ENCODE results near the gene SPECC1.

Gene SPECC1

DNA sequence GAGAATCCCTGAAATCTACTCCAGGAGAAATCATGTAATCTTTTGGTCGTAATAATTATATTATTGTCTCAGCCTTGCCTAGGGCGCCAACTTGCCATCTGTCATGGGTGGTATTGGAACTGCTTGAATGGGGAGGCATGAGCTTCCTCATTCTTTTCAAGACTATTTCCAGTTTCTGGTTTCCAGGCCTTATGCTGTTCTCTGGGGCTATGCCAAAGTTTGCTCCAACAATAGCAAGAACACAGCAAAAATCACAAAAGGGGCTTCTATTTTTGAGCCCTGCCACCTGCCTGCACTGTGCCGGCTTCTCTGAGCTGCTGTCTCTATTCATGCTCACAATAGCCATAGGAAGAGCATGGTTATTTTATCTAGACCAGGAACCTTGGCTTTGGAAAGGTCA lies 111.7 kb downstream of the SPECC1 start:
- TF ChIP-seq, protein P1, sequence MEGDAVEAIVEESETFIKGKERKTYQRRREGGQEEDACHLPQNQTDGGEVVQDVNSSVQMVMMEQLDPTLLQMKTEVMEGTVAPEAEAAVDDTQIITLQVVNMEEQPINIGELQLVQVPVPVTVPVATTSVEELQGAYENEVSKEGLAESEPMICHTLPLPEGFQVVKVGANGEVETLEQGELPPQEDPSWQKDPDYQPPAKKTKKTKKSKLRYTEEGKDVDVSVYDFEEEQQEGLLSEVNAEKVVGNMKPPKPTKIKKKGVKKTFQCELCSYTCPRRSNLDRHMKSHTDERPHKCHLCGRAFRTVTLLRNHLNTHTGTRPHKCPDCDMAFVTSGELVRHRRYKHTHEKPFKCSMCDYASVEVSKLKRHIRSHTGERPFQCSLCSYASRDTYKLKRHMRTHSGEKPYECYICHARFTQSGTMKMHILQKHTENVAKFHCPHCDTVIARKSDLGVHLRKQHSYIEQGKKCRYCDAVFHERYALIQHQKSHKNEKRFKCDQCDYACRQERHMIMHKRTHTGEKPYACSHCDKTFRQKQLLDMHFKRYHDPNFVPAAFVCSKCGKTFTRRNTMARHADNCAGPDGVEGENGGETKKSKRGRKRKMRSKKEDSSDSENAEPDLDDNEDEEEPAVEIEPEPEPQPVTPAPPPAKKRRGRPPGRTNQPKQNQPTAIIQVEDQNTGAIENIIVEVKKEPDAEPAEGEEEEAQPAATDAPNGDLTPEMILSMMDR (IDR thresholded peaks at IDR 0.05): no peak
- no peaks in the 10 kb centered on the region for H3K9me3 ChIP-seq
- no peak for DNase-seq
- peak overlapping the region in 1 of 2 donors; percentile 31 for H3K27ac ChIP-seq
- H3K36me3 ChIP-seq: peaks cover 0 to 3% (median 0%) of the 10 kb centered on the region in 3 donors
- H3K4me3 ChIP-seq: no peak overlapping the region
- peaks cover 0 to 32% (median 11%) of the 10 kb centered on the region in 4 donors for H3K4me1 ChIP-seq
- intact Hi-C loops (cut with DNase I; ENCODE audit: low total_unique reads): loop anchor here (5.0 kb wide), 1 partner anchor 106 kb away; no protein-coding TSS in a partner anchor
- H3K27me3 ChIP-seq: no peaks in the 10 kb centered on the region

DNA sequence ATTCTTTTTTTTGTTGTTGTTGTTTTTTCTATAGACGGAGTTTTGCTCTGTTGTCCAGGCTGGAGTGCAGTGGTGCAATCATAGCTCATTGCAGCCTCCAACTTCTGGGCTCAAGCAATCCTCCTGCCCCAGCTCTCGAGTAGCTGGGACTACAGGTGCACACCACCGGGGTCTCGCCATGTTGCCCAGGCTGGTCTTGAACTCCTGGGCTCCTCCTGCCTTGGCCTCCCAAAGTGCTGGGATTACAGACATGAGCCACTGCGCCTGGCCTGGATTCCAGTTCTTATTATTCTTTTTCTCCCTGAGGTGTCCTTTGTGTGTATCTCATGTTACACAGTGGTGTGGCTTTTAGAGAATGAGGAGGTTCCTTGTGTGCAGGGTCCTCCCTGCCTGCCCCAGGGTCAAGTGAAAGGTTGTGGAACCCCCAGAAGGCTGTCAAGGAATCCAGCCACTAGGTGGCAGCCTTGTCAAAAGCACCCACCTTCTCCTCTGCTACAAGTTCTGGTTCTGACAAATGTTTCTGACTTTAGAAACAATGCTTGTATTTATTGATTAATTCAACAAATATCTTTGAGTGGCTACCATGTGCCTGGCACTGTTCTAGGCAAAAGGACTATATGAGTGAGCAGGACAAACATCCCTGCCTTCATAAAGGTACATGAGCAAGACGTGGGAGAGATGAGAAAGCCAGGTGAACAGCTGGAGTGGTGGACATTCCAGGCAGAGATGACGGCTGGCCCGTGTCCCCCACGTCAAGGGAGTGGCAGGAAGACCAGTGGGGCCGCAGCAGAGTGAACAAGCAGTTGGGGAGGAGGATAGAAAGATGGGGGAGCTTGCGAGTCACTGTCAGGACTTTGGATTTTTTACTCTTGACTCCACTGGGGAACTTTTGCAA lies 112.4 kb downstream of the SPECC1 start:
- Histone ChIP-seq H3K27me3 (no peaks in the 10 kb centered on the region), H3K4me3 (peak overlapping the region in 1 of 2 donors; percentile 12), H3K9me3 (no peaks in the 10 kb centered on the region), H3K36me3 (peaks cover 0 to 3% (median 0%) of the 10 kb centered on the region in 3 donors), H3K4me1 (peaks cover 0 to 27% (median 11%) of the 10 kb centered on the region in 4 donors), H3K27ac (peak overlapping the region; percentile 20 to 31)
- intact Hi-C loops (cut with DNase I; ENCODE audit: low total_unique reads): loop anchor here (2.0 to 5.0 kb wide), 2 partner anchors 106 to 199 kb away; no protein-coding TSS in a partner anchor
- TF ChIP-seq, protein P1 (IDR thresholded peaks at IDR 0.05): peak; percentile 82 to 85
- DNase-seq: peak; percentile 58 to 72

DNA sequence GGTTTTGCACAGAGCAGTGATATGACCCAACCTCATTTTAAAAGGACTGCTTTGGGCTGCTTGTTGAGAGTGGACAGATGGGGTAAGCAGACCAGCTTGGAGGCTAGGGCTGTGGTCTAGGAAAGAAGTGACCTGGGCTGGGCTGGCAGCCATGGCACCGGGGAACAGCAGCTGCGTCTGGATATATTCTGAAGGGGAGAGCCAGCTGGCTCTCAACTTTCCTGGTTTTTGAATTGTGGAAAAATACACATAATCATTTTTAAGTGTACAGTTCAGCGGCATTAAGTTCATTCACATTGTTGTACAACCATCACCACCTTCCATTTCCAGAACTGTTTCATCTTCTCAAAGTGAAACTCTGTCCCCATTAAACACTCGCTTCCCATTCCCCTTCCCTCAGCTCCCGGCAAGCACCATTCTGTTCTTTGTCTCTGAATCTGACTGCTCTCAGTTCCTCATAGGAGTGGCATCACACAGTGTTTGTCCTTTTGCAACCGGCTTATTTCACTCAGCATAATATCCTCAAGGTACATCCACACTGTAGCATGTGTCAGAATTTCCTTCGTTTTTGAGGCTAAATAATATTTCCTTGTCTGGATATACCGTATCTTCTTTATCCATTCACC lies 113.2 kb downstream of the SPECC1 start:
- H3K27ac ChIP-seq: peak overlapping the region; percentile 14 to 20
- no peak for DNase-seq
- H3K9me3 ChIP-seq: no peaks in the 10 kb centered on the region
- intact Hi-C loops (cut with DNase I; ENCODE audit: low total_unique reads): loop anchor here (2.0 to 5.0 kb wide), 2 partner anchors 105 to 198 kb away; no protein-coding TSS in a partner anchor
- H3K27me3 ChIP-seq: no peaks in the 10 kb centered on the region
- H3K36me3 ChIP-seq: peaks cover 0 to 3% (median 0%) of the 10 kb centered on the region in 3 donors
- H3K4me3 ChIP-seq: peak overlapping the region in 1 of 2 donors; percentile 12
- H3K4me1 ChIP-seq: peaks cover 0 to 27% (median 11%) of the 10 kb centered on the region in 4 donors
- TF ChIP-seq, protein P1 (IDR thresholded peaks at IDR 0.05): no peak

DNA sequence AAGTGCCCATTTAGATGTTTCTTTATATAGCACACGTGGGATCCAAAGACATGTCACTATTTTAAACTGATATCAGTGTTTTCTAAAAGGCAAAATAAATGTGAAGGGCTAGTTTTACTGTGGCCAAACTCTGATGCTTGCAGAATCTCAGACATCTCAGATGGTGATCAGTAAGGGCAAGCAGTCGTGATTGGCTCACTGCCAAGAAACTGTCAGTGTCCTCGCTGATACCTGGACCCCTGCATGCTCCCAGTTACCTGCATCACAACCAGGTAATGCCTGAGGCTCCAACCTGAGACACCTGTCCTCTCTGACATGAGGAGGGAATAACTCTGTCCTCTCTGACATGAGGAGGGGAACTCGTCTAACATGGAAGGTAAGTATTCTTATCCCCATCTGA lies 114.0 kb downstream of the SPECC1 start:
- Histone ChIP-seq H3K36me3 (peaks cover 0 to 3% (median 0%) of the 10 kb centered on the region in 3 donors), H3K27ac (no peak overlapping the region), H3K27me3 (no peaks in the 10 kb centered on the region), H3K4me1 (peaks cover 0 to 27% (median 11%) of the 10 kb centered on the region in 4 donors), H3K4me3 (no peak overlapping the region), H3K9me3 (no peaks in the 10 kb centered on the region)
- intact Hi-C loops (cut with DNase I; ENCODE audit: low total_unique reads): loop anchor here (2.0 to 5.0 kb wide), 2 partner anchors 104 to 198 kb away; no protein-coding TSS in a partner anchor
- TF ChIP-seq, protein P1 (IDR thresholded peaks at IDR 0.05): no peak
- no peak for DNase-seq

DNA sequence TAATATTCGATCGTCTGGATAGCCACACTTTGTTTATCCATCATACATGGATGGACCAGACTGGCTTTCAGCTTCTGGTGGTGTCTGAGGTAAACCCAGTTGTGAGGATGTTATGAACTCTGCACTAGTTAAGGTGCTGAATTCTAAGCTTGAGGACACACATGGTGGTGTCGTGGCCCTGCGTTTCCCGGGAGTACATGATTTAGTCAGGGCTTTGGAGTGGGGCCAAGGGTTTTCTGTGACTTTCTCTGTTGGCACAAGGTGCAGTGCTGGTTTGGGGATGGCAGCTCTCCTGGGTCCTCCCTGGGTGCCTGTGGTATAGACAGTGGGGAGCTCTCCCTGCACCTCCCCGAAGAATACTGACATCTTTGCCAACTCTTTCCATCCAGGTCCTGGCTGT lies 116.6 kb downstream of the SPECC1 start:
- TF ChIP-seq, protein P1 (IDR thresholded peaks at IDR 0.05): no peak
- H3K9me3 ChIP-seq: no peaks in the 10 kb centered on the region

More for the DNA sequence above, 116.6 kb downstream of the SPECC1 start:
- Histone ChIP-seq H3K36me3 (peaks cover 0 to 3% (median 0%) of the 10 kb centered on the region in 3 donors), H3K4me3 (no peak overlapping the region), H3K27ac (no peak overlapping the region), H3K4me1 (peaks cover 0 to 27% (median 11%) of the 10 kb centered on the region in 4 donors), H3K27me3 (no peaks in the 10 kb centered on the region)
- intact Hi-C loops (cut with DNase I; ENCODE audit: low total_unique reads): no loop called here
- DNase-seq: no peak
